Mesendoderm (in vitro differentiated cells): ENCODE results near the gene COL28A1.
"Not testable (repeated sequence)": the region's sequence is repeated elsewhere in the genome, so short reads cannot be mapped to it uniquely, and the experiment has no call there.

Experiments
- DNase-seq: peaks from one replicate; pipeline ENCODE4 v3.0.0; 2013
- H2AK5ac ChIP-seq: 2 replicates; pipeline ENCODE4 v1.6.1; 2013; ENCODE audit warnings: low read length, inconsistent platforms
- H2BK120ac ChIP-seq: 2 replicates; pipeline ENCODE4 v1.6.1; 2013; ENCODE audit warnings: low read depth, mild to moderate bottlenecking, low read length, moderate library complexity, mixed read lengths
- H2BK15ac ChIP-seq: replicated peaks from 2 replicates; pipeline ENCODE4 v1.6.1; 2013; ENCODE audit warnings: low read depth, mild to moderate bottlenecking, moderate library complexity
- H2BK5ac ChIP-seq: 2 replicates; pipeline ENCODE4 v1.6.1; 2013; ENCODE audit warnings: low read length, inconsistent platforms
- H3K18ac ChIP-seq: 2 replicates; pipeline ENCODE4 v1.6.1; 2013; ENCODE audit warnings: mild to moderate bottlenecking, low read length, mixed read lengths
- H3K23ac ChIP-seq: one replicate; pipeline ENCODE4 v1.6.1; 2013; ENCODE audit warnings: low read length
- H3K27ac ChIP-seq: 2 replicates; pipeline ENCODE4 v1.5.1; 2013; ENCODE audit warnings: low read depth, mild to moderate bottlenecking, inconsistent platforms, low read length, moderate library complexity
- H3K27me3 ChIP-seq: 2 replicates; pipeline ENCODE4 v1.6.1; 2013; ENCODE audit warnings: low read length, control low read depth, mild to moderate bottlenecking, inconsistent platforms; ENCODE audit not compliant: insufficient read depth, poor library complexity
- H3K36me3 ChIP-seq: 2 replicates; pipeline ENCODE4 v1.6.1; 2013; ENCODE audit warnings: low read length, inconsistent platforms; ENCODE audit not compliant: control insufficient read depth, insufficient read depth
- H3K4ac ChIP-seq: one replicate; pipeline ENCODE4 v1.6.1; 2013; ENCODE audit warnings: low read depth, mild to moderate bottlenecking, low read length, moderate library complexity
- H3K4me1 ChIP-seq: 2 replicates; pipeline ENCODE4 v1.6.1; 2013; ENCODE audit warnings: low read depth, low read length, inconsistent platforms; ENCODE audit not compliant: control insufficient read depth
- H3K4me2 ChIP-seq: 2 replicates; pipeline ENCODE4 v1.6.1; 2013; ENCODE audit warnings: low read length
- H3K4me3 ChIP-seq: 2 replicates; pipeline ENCODE4 v1.5.1; 2013; ENCODE audit warnings: mild to moderate bottlenecking, low read length
- H3K56ac ChIP-seq: one replicate; pipeline ENCODE4 v1.6.1; 2013; ENCODE audit warnings: low read length
- H3K79me1 ChIP-seq: 2 replicates; pipeline ENCODE4 v1.6.1; 2013; ENCODE audit warnings: low read length, inconsistent platforms
- H3K79me2 ChIP-seq: 2 replicates; pipeline ENCODE4 v1.6.1; 2013; ENCODE audit warnings: mild to moderate bottlenecking, low read length; ENCODE audit not compliant: control insufficient read depth, insufficient read depth
- H3K9ac ChIP-seq: 2 replicates; pipeline ENCODE4 v1.6.1; 2013; ENCODE audit warnings: low read length, inconsistent platforms
- H4K5ac ChIP-seq: one replicate; pipeline ENCODE4 v1.6.1; 2013; ENCODE audit warnings: low read length
- H4K8ac ChIP-seq: one replicate; pipeline ENCODE4 v1.6.1; 2013; ENCODE audit warnings: low read depth, mild to moderate bottlenecking, control low read depth, low read length, moderate library complexity
- WGBS: extraction: QIAGEN DNeasy Blood & Tissue Kit; methylation state at CpG from one replicate; pipeline ENCODE4 v1.1.7; 2013; ENCODE audit warnings: low lambda C conversion rate, missing lambda C conversion rate; ENCODE audit not compliant: insufficient coverage; ENCODE audit errors: extremely low coverage; 5-methylcytosine and 5-hydroxymethylcytosine counted together

COL28A1 gene

GRCh38 chr7:7476381-7476780 lies 59.3 kb downstream of the COL28A1 start:
- H3K36me3 ChIP-seq: no peaks in the 10 kb centered on the region

GRCh38 chr7:7475601-7476000 lies 60.1 kb downstream of the COL28A1 start:
- H2BK120ac ChIP-seq: no peak overlapping the region
- H3K18ac ChIP-seq: no peak overlapping the region
- H3K4me1 ChIP-seq: no peaks in the 10 kb centered on the region
- H2BK15ac ChIP-seq: no peak overlapping the region
- H3K27ac ChIP-seq: no peak overlapping the region
- H3K4me2 ChIP-seq: no peak overlapping the region
- no peak overlapping the region for H4K5ac ChIP-seq
- no peaks in the 10 kb centered on the region for H3K79me2 ChIP-seq
- H3K27me3 ChIP-seq: no peaks in the 10 kb centered on the region
- H3K36me3 ChIP-seq: no peaks in the 10 kb centered on the region
- H3K4me3 ChIP-seq: no peak overlapping the region
- H3K9ac ChIP-seq: no peak overlapping the region
- H3K56ac ChIP-seq: no peak overlapping the region
- no CpG with 5 or more reads among the region's 2 CpGs for WGBS
- no peak overlapping the region for H3K23ac ChIP-seq
- H3K4ac ChIP-seq: no peak overlapping the region
- H4K8ac ChIP-seq: no peak overlapping the region
- no peak for DNase-seq
- no peak overlapping the region for H2AK5ac ChIP-seq
- H3K79me1 ChIP-seq: no peaks in the 10 kb centered on the region
- H2BK5ac ChIP-seq: no peak overlapping the region

More at GRCh38 chr7:7476381-7476780, 59.3 kb downstream of the COL28A1 start:
- H3K4ac ChIP-seq: no peak overlapping the region
- H3K4me2 ChIP-seq: no peak overlapping the region
- H3K4me3 ChIP-seq: no peak overlapping the region
- H3K23ac ChIP-seq: no peak overlapping the region
- H3K18ac ChIP-seq: no peak overlapping the region
- no peak overlapping the region for H2AK5ac ChIP-seq
- no CpG with 5 or more reads among the region's 1 CpG for WGBS
- H4K8ac ChIP-seq: no peak overlapping the region
- H3K79me2 ChIP-seq: no peaks in the 10 kb centered on the region
- DNase-seq: no peak
- H3K27me3 ChIP-seq: no peaks in the 10 kb centered on the region
- no peak overlapping the region for H2BK15ac ChIP-seq
- H2BK5ac ChIP-seq: no peak overlapping the region
- no peak overlapping the region for H3K27ac ChIP-seq
- no peaks in the 10 kb centered on the region for H3K79me1 ChIP-seq
- H3K4me1 ChIP-seq: no peaks in the 10 kb centered on the region
- H2BK120ac ChIP-seq: no peak overlapping the region
- H4K5ac ChIP-seq: no peak overlapping the region
- no peak overlapping the region for H3K9ac ChIP-seq
- H3K56ac ChIP-seq: no peak overlapping the region

- Histone ChIP-seq H2BK120ac (no peak overlapping the region), H2AK5ac (no peak overlapping the region), H3K56ac (no peak overlapping the region), H2BK5ac (no peak overlapping the region), H2BK15ac (no peak overlapping the region), H4K5ac (no peak overlapping the region), H3K27ac (no peak overlapping the region), H3K79me2 (no peaks in the 10 kb centered on the region), H3K4me3 (no peak overlapping the region), H3K23ac (no peak overlapping the region), H3K4me1 (no peaks in the 10 kb centered on the region), H3K18ac (no peak overlapping the region), H3K9ac (no peak overlapping the region), H3K36me3 (no peaks in the 10 kb centered on the region), H3K4me2 (no peak overlapping the region), H4K8ac (no peak overlapping the region), H3K27me3 (no peaks in the 10 kb centered on the region), H3K4ac (no peak overlapping the region), H3K79me1 (no peaks in the 10 kb centered on the region)
- DNase-seq: no peak
Measured at GRCh38 chr7:7474436-7474835, 61.2 kb downstream of the COL28A1 start.

GRCh38 chr7:7464991-7465765 lies 70.5 kb downstream of the COL28A1 start:
- H3K56ac ChIP-seq, H2BK5ac ChIP-seq, H3K4me2 ChIP-seq, H3K36me3 ChIP-seq, H3K4me3 ChIP-seq, H4K8ac ChIP-seq, H3K9ac ChIP-seq, H3K79me1 ChIP-seq, DNase-seq, H3K79me2 ChIP-seq, H4K5ac ChIP-seq, H2BK15ac ChIP-seq, H2AK5ac ChIP-seq, H2BK120ac ChIP-seq, H3K27ac ChIP-seq, H3K27me3 ChIP-seq, H3K23ac ChIP-seq, H3K4ac ChIP-seq, H3K18ac ChIP-seq, H3K4me1 ChIP-seq: not testable (repeated sequence)
- no CpG with 5 or more reads among the region's 39 CpGs for WGBS

GRCh38 chr7:7454000-7454399 lies 81.7 kb downstream of the COL28A1 start:
- Histone ChIP-seq H3K56ac (no peak overlapping the region), H2BK5ac (no peak overlapping the region), H3K79me2 (no peaks in the 10 kb centered on the region), H2BK15ac (no peak overlapping the region), H4K5ac (no peak overlapping the region), H3K18ac (no peak overlapping the region), H3K27me3 (no peaks in the 10 kb centered on the region), H4K8ac (no peak overlapping the region), H3K79me1 (no peaks in the 10 kb centered on the region), H3K4me3 (no peak overlapping the region), H3K4ac (no peak overlapping the region), H3K4me1 (no peaks in the 10 kb centered on the region), H3K36me3 (no peaks in the 10 kb centered on the region), H3K27ac (no peak overlapping the region), H3K4me2 (no peak overlapping the region), H3K9ac (no peak overlapping the region), H3K23ac (no peak overlapping the region), H2BK120ac (no peak overlapping the region), H2AK5ac (no peak overlapping the region)
- DNase-seq: no peak

- no peak for DNase-seq
- no peak overlapping the region for H2BK5ac ChIP-seq
- no peak overlapping the region for H3K27ac ChIP-seq
- no peaks in the 10 kb centered on the region for H3K79me1 ChIP-seq
- no peak overlapping the region for H2AK5ac ChIP-seq
- WGBS: no CpG with 5 or more reads among the region's 2 CpGs
- no peak overlapping the region for H2BK15ac ChIP-seq
- H3K36me3 ChIP-seq: no peaks in the 10 kb centered on the region
- H2BK120ac ChIP-seq: no peak overlapping the region
- no peak overlapping the region for H4K8ac ChIP-seq
- no peak overlapping the region for H3K4me2 ChIP-seq
- no peaks in the 10 kb centered on the region for H3K79me2 ChIP-seq
- H3K56ac ChIP-seq: no peak overlapping the region
- H3K9ac ChIP-seq: no peak overlapping the region
- no peak overlapping the region for H3K23ac ChIP-seq
- no peak overlapping the region for H3K18ac ChIP-seq
- no peak overlapping the region for H3K4me3 ChIP-seq
- no peaks in the 10 kb centered on the region for H3K27me3 ChIP-seq
- no peak overlapping the region for H4K5ac ChIP-seq
- no peak overlapping the region for H3K4ac ChIP-seq
- no peaks in the 10 kb centered on the region for H3K4me1 ChIP-seq
Measured at GRCh38 chr7:7452652-7453051, 83.0 kb downstream of the COL28A1 start.
